ENCODE results near the gene AIG1. TPM values are rescaled to one million over a fixed set of nuclear protein-coding genes. Genes with fewer than 3 reads are reported as not detected.

Gene AIG1
- total RNA-seq, 1 experiment from 2014 or later: 51.1 TPM

GRCh38 chr6:143337201-143337949 is 276.7 kb downstream of the AIG1 start:
- peak in 2 of 3 experiments; percentile 78 to 82; a peak in 4 of 6 replicates for TF ChIP-seq CTCF (IDR thresholded peaks at IDR 0.05 in 2 of 3, conservative IDR thresholded peaks at IDR 0.05 in 1 of 3; ENCODE audit: borderline replicate concordance in 1 of 3, insufficient read depth in 1 of 3, low read depth in 2 of 3, low read length in 2 of 3)
- peak; percentile 54; the same call in 1 of the 2 replicates for TF ChIP-seq RAD21 (IDR thresholded peaks at IDR 0.05; ENCODE audit: low read depth)
- 0 out of 2 replicates have a peak, but pooled peaks have one; percentile 22 for TF ChIP-seq CBX3 (IDR thresholded peaks at IDR 0.05; ENCODE audit: low read depth)
- TF ChIP-seq REST (IDR thresholded peaks at IDR 0.05; ENCODE audit: low read depth): no peak
- TF ChIP-seq ZFX (IDR thresholded peaks at IDR 0.05): no peak
- no peak overlapping the region for H2AFZ ChIP-seq (ENCODE audit: low read depth, low read length, poor library complexity, severe bottlenecking)
- BruUV-seq (replicated peaks): no TSS peak
- H3K36me3 ChIP-seq (ENCODE audit: control insufficient read depth in 1 of 2, insufficient read depth in 2 of 2, low read length in 2 of 2): no peaks in the 10 kb centered on the region
- H3K4me2 ChIP-seq (ENCODE audit: low read length): no peak overlapping the region
- no peaks in the 10 kb centered on the region for H3K9me3 ChIP-seq (ENCODE audit: control insufficient read depth in 1 of 2, insufficient read depth in 1 of 2, low read depth in 1 of 2, low read length in 2 of 2)
- POLR2A ChIA-PET: no interaction called here
- H3K4me1 ChIP-seq (ENCODE audit: control insufficient read depth in 1 of 2, insufficient read depth in 2 of 2, low read length in 2 of 2): peaks cover 0 to 22% of the 10 kb centered on the region in 2 experiments; a peak in 3 of 4 replicates
- no peaks in the 10 kb centered on the region for H3K79me2 ChIP-seq (ENCODE audit: insufficient read depth, low read length)
- H3K9ac ChIP-seq (ENCODE audit: low read length): no peak overlapping the region
- H3K27ac ChIP-seq (ENCODE audit: low read depth, low read length): no peak overlapping the region
- ATAC-seq: peak; percentile 98
- RAD21 ChIA-PET (ENCODE audit: low non-redundant PET in 1 of 2, low total read pairs in 2 of 2, uncharacterized antibody in 2 of 2, unreplicated experiment in 2 of 2): no interaction called here
- intact Hi-C loops (cut with micrococcal nuclease): loop anchor here (5.0 kb wide), 1 partner anchor 645 kb away; no protein-coding TSS in a partner anchor
- H3K4me3 ChIP-seq (replicated peaks in 1 of 2; ENCODE audit: low read depth in 1 of 2, low read length in 2 of 2): no peak overlapping the region
- H3K27me3 ChIP-seq (ENCODE audit: insufficient read depth, low read length): no peaks in the 10 kb centered on the region
- H4K20me1 ChIP-seq (ENCODE audit: insufficient read depth): no peaks in the 10 kb centered on the region
- CTCF ChIA-PET: interaction anchor here (1.2 to 1.8 kb wide), 2 partner anchors 644 to 863 kb away, joined by 3 to 9 read pairs; no protein-coding TSS in a partner anchor
- peak; percentile 18 for DNase-seq (ENCODE audit: low read depth, low spot score)
- H3K9me2 ChIP-seq (ENCODE audit: insufficient read depth): no peaks in the 10 kb centered on the region
